Ishikawa (cell line): ENCODE measurements around the gene POLR1A.

Experiments
- CEBPB ChIP-seq: IDR thresholded peaks from 2 replicates; pipeline ENCODE4 v1.6.1; 2012
- CREB1 ChIP-seq: IDR thresholded peaks from 2 replicates; pipeline ENCODE4 v1.6.1; 2012; ENCODE audit warnings: low read depth
- EGR1 ChIP-seq: IDR thresholded peaks from 2 replicates; pipeline ENCODE4 v1.6.1; 2012
- EP300 ChIP-seq: IDR thresholded peaks from 2 replicates; pipeline ENCODE4 v1.6.1; 2012; ENCODE audit warnings: borderline replicate concordance
- FOXM1 ChIP-seq: IDR thresholded peaks from 2 replicates; pipeline ENCODE4 v1.6.1; 2012; ENCODE audit warnings: low read depth, borderline replicate concordance
- NFIC ChIP-seq: IDR thresholded peaks from 2 replicates; pipeline ENCODE4 v1.6.1; 2012
- RAD21 ChIP-seq: IDR thresholded peaks from 2 replicates; pipeline ENCODE4 v1.6.1; 2012; ENCODE audit warnings: low read depth
- TAF1 ChIP-seq: IDR thresholded peaks from 2 replicates; pipeline ENCODE4 v1.6.1; 2012; ENCODE audit warnings: low read depth, mild to moderate bottlenecking
- TCF12 ChIP-seq: IDR thresholded peaks from 2 replicates; pipeline ENCODE4 v1.6.1; 2012; ENCODE audit warnings: low read depth
- TEAD4 ChIP-seq: IDR thresholded peaks from 2 replicates; pipeline ENCODE4 v1.6.1; 2012
- YY1 ChIP-seq: IDR thresholded peaks from 2 replicates; pipeline ENCODE4 v1.6.1; 2012; ENCODE audit warnings: low read depth
- ZBTB7A ChIP-seq: IDR thresholded peaks from 2 replicates; pipeline ENCODE4 v1.6.1; 2012; ENCODE audit warnings: low read depth
- TF ChIP-seq, protein P1 (sequence below): IDR thresholded peaks from 2 replicates; pipeline ENCODE4 v1.6.1; 2012; ENCODE audit warnings: low read depth, mild to moderate bottlenecking
- TF ChIP-seq, protein P2 (sequence below): IDR thresholded peaks from 2 replicates; pipeline ENCODE4 v1.6.1; 2012
- TF ChIP-seq, protein P3 (sequence below): IDR thresholded peaks from 2 replicates; pipeline ENCODE4 v1.6.1; 2012

Gene POLR1A

DNA sequence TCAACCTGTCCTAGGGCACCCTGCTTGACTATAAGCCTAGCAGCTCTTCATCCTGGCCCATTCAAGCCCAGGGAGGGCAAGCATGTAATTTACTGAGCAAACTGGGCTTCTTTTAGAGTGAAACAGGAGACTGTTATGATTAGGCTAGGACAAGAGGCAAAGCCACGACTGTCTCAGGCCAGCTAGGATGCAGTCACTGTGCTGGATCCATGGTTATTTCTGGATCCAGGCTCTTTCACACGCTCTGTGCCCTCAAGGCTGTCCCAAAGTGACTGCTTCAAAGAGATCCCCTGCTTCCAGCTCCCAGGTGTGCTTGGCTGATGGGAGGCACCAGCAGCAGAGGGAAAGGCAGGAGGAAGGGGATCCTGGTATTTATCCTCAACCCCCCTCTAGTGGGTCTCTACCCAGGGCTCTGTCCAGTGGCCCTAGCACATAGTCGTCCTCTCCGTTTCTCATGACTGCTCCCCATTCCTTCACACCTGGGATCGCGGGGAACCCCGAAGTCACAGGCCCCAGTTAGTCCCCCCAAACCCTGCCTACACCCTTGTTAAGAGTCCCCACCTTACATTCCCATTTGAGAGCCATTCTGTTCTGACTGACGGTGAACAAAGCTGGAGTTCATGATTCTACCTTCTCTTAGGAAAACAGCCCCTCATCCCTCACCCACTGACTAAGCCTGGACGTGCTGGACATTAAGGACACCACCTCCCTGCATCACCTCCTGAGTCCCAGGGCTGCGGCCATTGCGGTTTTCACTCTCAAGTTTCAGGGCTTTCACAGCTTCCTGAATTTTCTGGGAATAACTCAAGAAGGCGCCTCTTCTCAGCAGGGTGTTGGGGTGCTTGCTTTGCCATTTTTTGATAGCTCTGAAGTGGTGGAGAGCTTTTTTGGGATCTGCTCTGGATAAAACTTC, 63.2 kb downstream of the POLR1A start:
- TF ChIP-seq CREB1 = no peak
- TF ChIP-seq, protein P1, sequence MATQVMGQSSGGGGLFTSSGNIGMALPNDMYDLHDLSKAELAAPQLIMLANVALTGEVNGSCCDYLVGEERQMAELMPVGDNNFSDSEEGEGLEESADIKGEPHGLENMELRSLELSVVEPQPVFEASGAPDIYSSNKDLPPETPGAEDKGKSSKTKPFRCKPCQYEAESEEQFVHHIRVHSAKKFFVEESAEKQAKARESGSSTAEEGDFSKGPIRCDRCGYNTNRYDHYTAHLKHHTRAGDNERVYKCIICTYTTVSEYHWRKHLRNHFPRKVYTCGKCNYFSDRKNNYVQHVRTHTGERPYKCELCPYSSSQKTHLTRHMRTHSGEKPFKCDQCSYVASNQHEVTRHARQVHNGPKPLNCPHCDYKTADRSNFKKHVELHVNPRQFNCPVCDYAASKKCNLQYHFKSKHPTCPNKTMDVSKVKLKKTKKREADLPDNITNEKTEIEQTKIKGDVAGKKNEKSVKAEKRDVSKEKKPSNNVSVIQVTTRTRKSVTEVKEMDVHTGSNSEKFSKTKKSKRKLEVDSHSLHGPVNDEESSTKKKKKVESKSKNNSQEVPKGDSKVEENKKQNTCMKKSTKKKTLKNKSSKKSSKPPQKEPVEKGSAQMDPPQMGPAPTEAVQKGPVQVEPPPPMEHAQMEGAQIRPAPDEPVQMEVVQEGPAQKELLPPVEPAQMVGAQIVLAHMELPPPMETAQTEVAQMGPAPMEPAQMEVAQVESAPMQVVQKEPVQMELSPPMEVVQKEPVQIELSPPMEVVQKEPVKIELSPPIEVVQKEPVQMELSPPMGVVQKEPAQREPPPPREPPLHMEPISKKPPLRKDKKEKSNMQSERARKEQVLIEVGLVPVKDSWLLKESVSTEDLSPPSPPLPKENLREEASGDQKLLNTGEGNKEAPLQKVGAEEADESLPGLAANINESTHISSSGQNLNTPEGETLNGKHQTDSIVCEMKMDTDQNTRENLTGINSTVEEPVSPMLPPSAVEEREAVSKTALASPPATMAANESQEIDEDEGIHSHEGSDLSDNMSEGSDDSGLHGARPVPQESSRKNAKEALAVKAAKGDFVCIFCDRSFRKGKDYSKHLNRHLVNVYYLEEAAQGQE = no peak
- no peak for TF ChIP-seq RAD21
- TF ChIP-seq EGR1 = no peak
- no peak for TF ChIP-seq TEAD4
- TF ChIP-seq TAF1 = no peak
- TF ChIP-seq, protein P2, sequence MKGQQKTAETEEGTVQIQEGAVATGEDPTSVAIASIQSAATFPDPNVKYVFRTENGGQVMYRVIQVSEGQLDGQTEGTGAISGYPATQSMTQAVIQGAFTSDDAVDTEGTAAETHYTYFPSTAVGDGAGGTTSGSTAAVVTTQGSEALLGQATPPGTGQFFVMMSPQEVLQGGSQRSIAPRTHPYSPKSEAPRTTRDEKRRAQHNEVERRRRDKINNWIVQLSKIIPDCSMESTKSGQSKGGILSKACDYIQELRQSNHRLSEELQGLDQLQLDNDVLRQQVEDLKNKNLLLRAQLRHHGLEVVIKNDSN = no peak
- no peak for TF ChIP-seq TCF12
- no peak for TF ChIP-seq EP300
- no peak for TF ChIP-seq CEBPB
- TF ChIP-seq NFIC = no peak
- TF ChIP-seq YY1 = no peak
- TF ChIP-seq, protein P3, sequence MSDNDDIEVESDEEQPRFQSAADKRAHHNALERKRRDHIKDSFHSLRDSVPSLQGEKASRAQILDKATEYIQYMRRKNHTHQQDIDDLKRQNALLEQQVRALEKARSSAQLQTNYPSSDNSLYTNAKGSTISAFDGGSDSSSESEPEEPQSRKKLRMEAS = no peak

DNA sequence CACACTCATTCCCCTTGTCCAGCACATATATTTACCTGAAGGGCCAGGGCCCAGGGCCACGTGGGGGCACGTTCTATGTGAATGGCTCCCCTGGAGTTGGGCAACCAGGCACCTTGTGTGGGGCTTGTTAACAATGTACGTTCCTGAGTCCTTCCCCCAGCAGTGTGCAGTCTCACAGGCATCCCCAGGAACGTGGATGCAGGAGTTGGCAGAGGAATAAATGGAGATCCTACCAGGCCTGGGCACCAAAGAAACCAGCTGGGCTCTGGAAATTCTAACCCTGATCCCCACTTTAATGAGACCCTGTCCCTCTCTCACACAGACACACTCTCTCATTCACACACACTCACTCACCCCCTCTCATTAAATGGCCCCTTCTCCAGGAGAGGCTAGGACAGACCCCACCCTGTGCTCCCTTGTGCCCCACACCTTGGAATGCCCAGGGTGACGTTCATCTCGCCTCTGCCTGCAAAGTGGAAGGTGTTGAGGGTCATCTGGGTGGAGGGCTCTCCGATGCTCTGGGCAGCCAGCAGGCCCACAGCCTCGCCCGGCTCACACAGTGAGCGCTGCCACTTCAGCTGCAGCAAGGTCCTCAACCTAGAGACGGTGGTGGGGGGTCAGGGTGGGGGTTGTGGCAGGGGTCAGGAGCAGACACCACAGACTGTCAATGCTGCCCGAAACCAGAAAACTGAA, 65.6 kb downstream of the POLR1A start:
- TF ChIP-seq RAD21 (no peak), CREB1 (no peak), ZBTB7A (no peak), NFIC (no peak)
- TF ChIP-seq, protein P2 = no peak

DNA sequence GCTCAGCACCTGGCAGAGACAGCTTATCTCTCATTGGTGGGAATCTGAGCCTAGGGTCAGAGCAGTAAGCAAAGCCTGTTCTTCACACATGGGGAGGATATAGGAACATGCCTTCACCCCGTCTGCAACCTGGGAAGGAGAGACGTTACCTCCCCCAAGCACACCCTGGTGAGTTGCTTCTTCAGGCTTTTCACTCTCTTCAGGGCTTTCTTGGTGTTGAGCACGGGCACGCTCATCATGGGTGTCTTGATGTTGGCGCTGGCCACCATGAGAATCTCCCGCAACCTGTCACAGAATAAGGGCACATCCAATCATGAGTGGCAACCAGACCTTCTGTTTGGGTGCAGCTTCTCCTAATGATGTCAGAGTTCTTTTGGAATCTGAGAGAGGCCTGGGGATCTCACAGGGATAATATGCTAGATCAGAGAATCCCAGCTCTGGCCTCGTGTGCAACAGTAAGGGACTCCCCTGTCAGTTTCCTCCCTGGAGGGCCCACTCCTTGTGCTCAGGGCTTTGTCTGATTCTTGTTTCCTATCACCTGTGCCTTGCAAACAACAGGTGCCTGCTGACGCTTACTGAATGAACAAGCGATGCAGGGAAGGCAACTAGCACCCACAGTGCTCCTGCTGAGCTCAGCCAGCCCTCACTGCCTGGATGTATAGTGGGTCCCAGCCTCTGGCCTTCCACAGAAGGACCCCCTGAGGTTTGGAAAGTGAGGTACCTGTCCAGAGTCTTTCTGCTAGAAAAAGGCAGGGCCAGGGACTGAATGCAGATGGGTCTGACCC, 66.3 kb downstream of the POLR1A start:
- no peak for TF ChIP-seq TEAD4
- TF ChIP-seq, protein P3 = no peak
- TF ChIP-seq NFIC = no peak
- TF ChIP-seq CREB1 = no peak
- TF ChIP-seq CEBPB = no peak
- TF ChIP-seq TAF1 = no peak
- no peak for TF ChIP-seq FOXM1
- TF ChIP-seq, protein P2 = no peak
- no peak for TF ChIP-seq EP300

DNA sequence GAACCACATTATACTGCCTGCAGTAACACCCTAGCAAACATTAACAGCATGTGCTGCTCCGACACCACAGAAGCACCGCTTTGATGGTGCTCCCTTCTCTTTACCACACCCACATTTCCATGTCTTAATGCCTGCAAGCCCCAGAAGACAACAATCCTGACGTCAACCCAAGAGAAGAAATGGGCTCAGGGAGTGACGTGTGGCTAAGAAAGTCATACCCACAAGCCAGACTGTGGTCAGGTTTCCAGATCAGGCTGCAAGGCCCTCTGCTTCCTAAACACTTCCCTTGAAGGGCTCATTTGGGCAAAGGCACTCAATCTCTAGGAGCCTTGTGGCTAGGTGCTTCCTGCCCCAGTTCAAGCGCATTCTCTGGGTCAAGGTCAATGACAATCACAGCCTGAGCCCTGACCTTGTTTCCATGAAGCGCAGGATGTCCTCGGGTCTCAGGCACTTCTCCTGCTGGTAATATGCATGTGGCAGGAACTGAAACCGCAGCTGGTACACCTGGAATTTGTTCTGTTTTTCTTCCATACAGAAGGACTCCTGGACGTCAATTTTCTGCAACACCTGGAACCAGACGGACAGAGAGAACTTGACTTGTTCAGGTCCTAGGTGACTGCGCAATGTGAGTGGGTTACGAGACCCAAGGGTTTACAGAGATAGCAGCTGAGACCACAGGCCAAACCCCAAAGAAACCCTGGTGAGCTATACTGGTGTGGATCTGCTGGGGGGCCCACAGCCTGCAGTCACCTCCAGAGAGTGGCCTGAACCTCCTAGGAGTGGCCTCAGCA, 67.2 kb downstream of the POLR1A start:
- TF ChIP-seq YY1 = no peak
- TF ChIP-seq, protein P2 = no peak
- no peak for TF ChIP-seq TEAD4
- TF ChIP-seq TAF1 = no peak
- no peak for TF ChIP-seq RAD21
- TF ChIP-seq, protein P3 = no peak
- TF ChIP-seq EP300 = no peak

DNA sequence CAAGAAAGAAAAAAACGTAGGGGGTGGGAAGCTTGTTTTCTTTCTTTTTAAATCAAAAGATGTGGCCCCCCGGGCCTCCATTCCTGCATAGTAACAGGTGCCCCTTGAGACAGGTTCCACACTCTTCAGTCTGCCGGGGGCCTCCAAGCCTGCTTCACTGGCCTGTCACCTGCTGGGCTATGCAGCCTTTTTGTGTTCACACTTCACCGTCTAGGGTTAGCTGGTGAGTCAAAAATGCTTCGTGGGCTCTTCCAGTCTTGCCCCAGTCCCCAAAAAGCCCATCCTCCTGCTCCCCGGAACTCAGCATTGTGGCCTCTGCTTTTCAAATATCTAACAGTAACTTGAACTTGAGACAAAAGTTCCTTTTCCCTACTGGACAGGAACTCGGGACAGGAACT, 67.9 kb downstream of the POLR1A start:
- no peak for TF ChIP-seq CEBPB
